HepG2 (cell line): ENCODE results near the gene N4BP2L1. TPM values are rescaled to one million over a fixed set of nuclear protein-coding genes. Genes with fewer than 3 reads are reported as not detected.

Experiments
- ATF7 ChIP-seq, 2 experiments: fragments of 450-650 bp in 1 of 2; sonication (generic) in 1 of 2; formaldehyde crosslinking in 1 of 2; IDR thresholded peaks; 2 replicates each; pipeline versions ENCODE4 v1.4.0 to v1.6.1; 2016 to 2020; ENCODE audit warnings: antibody characterized with exemption in 1 of 2, mild to moderate bottlenecking in 1 of 2, missing genetic modification reagents in 1 of 2
- IKZF4 ChIP-seq: sonication (generic); formaldehyde crosslinking; IDR thresholded peaks from 2 replicates; pipeline ENCODE4 v1.5.1; 2020; ENCODE audit warnings: borderline replicate concordance, mild to moderate bottlenecking, low read depth, missing genetic modification reagents; ENCODE audit errors: not compliant biosample characterization
- MED13 ChIP-seq: sonication (generic); formaldehyde crosslinking; IDR thresholded peaks from 2 replicates; pipeline ENCODE4 v1.5.0; 2020; ENCODE audit warnings: missing genetic modification reagents
- MIER3 ChIP-seq: IDR thresholded peaks from 2 replicates; pipeline ENCODE4 v1.6.1; 2016; ENCODE audit warnings: missing compliant biosample characterization, borderline replicate concordance
- MXD1 ChIP-seq: sonication (generic); formaldehyde crosslinking; IDR thresholded peaks from 2 replicates; pipeline ENCODE4 v1.4.0; 2020; ENCODE audit warnings: mild to moderate bottlenecking, missing genetic modification reagents
- MYC ChIP-seq: sonication (generic); formaldehyde crosslinking; IDR thresholded peaks from 2 replicates; pipeline ENCODE4 v1.9.0; 2021; ENCODE audit warnings: missing genetic modification reagents, borderline replicate concordance
- TEAD3 ChIP-seq: optimal IDR thresholded peaks from 2 replicates; pipeline ENCODE3; 2016; ENCODE audit warnings: borderline replicate concordance
- THYN1 ChIP-seq: sonication (generic); formaldehyde crosslinking; IDR thresholded peaks from 2 replicates; pipeline ENCODE4 v1.8.1; 2023; ENCODE audit warnings: low read depth, mild to moderate bottlenecking, moderate library complexity, missing genetic modification reagents, borderline replicate concordance
- ZFAT ChIP-seq: sonication (generic); formaldehyde crosslinking; conservative IDR thresholded peaks from 2 replicates; pipeline ENCODE4 v1.8.1; 2023; ENCODE audit warnings: missing genetic modification reagents, inconsistent platforms
- ZNF121 ChIP-seq: sonication (generic); formaldehyde crosslinking; IDR thresholded peaks from 2 replicates; pipeline ENCODE4 v1.5.0; 2020; ENCODE audit warnings: mild to moderate bottlenecking, missing genetic modification reagents
- ZNF431 ChIP-seq: sonication (generic); formaldehyde crosslinking; IDR thresholded peaks from 2 replicates; pipeline ENCODE4 v1.9.0; 2022; ENCODE audit warnings: missing genetic modification reagents, low read depth, mild to moderate bottlenecking, borderline replicate concordance
- ZNF557 ChIP-seq: sonication (generic); formaldehyde crosslinking; IDR thresholded peaks from 2 replicates; pipeline ENCODE4 v1.4.0; 2020; ENCODE audit warnings: missing genetic modification reagents
- ZNF614 ChIP-seq: IDR thresholded peaks from 2 replicates; pipeline ENCODE4 v1.6.1; 2018; ENCODE audit warnings: missing biosample characterization, missing genetic modification reagents, inconsistent platforms, borderline replicate concordance
- ZNF713 ChIP-seq: sonication (generic); formaldehyde crosslinking; IDR thresholded peaks from 2 replicates; pipeline ENCODE4 v1.4.0; 2020; ENCODE audit warnings: mild to moderate bottlenecking, missing genetic modification reagents
- ZNF768 ChIP-seq: sonication (generic); formaldehyde crosslinking; IDR thresholded peaks from 2 replicates; pipeline ENCODE4 v1.4.0; 2020; ENCODE audit warnings: missing genetic modification reagents
- ZNF792 ChIP-seq: IDR thresholded peaks from 2 replicates; pipeline ENCODE4 v1.6.1; 2016
- ZNF839 ChIP-seq: sonication (generic); formaldehyde crosslinking; IDR thresholded peaks from 2 replicates; pipeline ENCODE4 v1.4.0; 2020; ENCODE audit warnings: missing genetic modification reagents, mild to moderate bottlenecking, borderline replicate concordance
- ZSCAN22 ChIP-seq: sonication (generic); formaldehyde crosslinking; IDR thresholded peaks from 2 replicates; pipeline ENCODE4 v1.4.0; 2020; ENCODE audit warnings: mild to moderate bottlenecking, missing genetic modification reagents
- polyA plus RNA-seq, 8 experiments: library from polyadenylated mRNA; depleted of rRNA in 3 of 8; stranded (reverse) in 7 of 8; unstranded in 1 of 8; fragments of >200 nt; fragmentation: Illumina TruSeq in 4 of 8; extraction: Trizol in 4 of 8; gene quantifications; 2 replicates each; pipeline versions ENCODE4 v1.2.1 to v1.2.3, GENCODE V29; 2011 to 2016; ENCODE audit warnings: low read depth in 4 of 8, missing spikeins in 1 of 8, mixed read lengths in 1 of 8; ENCODE audit not compliant: insufficient read depth in 1 of 8
- total RNA-seq, 5 experiments: library from RNA; depleted of rRNA; stranded (reverse); fragments of >200 nt; fragmentation: Illumina TruSeq; extraction: Trizol; gene quantifications; 2 replicates each; pipeline ENCODE4 v1.2.3, GENCODE V29; 2016; ENCODE audit warnings: low read depth in 1 of 5
- TF ChIP-seq, protein P1 (sequence below): sonication (generic); formaldehyde crosslinking; IDR thresholded peaks from 2 replicates; pipeline ENCODE4 v1.5.1; 2020; ENCODE audit warnings: mild to moderate bottlenecking, missing genetic modification reagents
- TF ChIP-seq, protein P2 (sequence below): sonication (generic); formaldehyde crosslinking; IDR thresholded peaks from 2 replicates; pipeline ENCODE4 v1.4.0; 2020; ENCODE audit warnings: missing genetic modification reagents, borderline replicate concordance
- TF ChIP-seq, protein P3 (sequence below): sonication (generic); formaldehyde crosslinking; IDR thresholded peaks from 2 replicates; pipeline ENCODE4 v1.8.1; 2022; ENCODE audit warnings: low read depth, mild to moderate bottlenecking, missing genetic modification reagents

The N4BP2L1 gene
- total and polyA plus RNA-seq, 2 of the 13 experiments (the other 11 are each of a cell fraction or from before 2014, with no cell fraction given): 13.2 to 34.5 TPM

- TF ChIP-seq MED13 (CRISPR knock-in tag) (no peak), MXD1 (CRISPR knock-in tag) (no peak), MYC (CRISPR knock-in tag) (peak; percentile 48; the same call in 1 of the 2 replicates), ZNF839 (CRISPR knock-in tag) (no peak), ZNF557 (CRISPR knock-in tag) (no peak), ZFAT (no peak), ZNF614 (CRISPR knock-in tag) (no peak), IKZF4 (no peak), ATF7 (IDR thresholded peaks at IDR 0.05) (no peak), ATF7 (CRISPR knock-in tag; IDR thresholded peaks at IDR 0.05) (no peak), ZNF121 (CRISPR knock-in tag) (no peak), ZNF768 (CRISPR knock-in tag) (no peak; the same call in 1 of the 2 replicates), THYN1 (CRISPR knock-in tag) (no peak), MIER3 (CRISPR knock-in tag) (peak; percentile 27; the same call in 1 of the 2 replicates), ZSCAN22 (CRISPR knock-in tag) (no peak), ZNF431 (no peak), ZNF792 (CRISPR knock-in tag) (peak; percentile 75), TEAD3 (CRISPR knock-in tag) (peak; percentile 82), ZNF713 (CRISPR knock-in tag) (no peak)
- TF ChIP-seq, protein P1, sequence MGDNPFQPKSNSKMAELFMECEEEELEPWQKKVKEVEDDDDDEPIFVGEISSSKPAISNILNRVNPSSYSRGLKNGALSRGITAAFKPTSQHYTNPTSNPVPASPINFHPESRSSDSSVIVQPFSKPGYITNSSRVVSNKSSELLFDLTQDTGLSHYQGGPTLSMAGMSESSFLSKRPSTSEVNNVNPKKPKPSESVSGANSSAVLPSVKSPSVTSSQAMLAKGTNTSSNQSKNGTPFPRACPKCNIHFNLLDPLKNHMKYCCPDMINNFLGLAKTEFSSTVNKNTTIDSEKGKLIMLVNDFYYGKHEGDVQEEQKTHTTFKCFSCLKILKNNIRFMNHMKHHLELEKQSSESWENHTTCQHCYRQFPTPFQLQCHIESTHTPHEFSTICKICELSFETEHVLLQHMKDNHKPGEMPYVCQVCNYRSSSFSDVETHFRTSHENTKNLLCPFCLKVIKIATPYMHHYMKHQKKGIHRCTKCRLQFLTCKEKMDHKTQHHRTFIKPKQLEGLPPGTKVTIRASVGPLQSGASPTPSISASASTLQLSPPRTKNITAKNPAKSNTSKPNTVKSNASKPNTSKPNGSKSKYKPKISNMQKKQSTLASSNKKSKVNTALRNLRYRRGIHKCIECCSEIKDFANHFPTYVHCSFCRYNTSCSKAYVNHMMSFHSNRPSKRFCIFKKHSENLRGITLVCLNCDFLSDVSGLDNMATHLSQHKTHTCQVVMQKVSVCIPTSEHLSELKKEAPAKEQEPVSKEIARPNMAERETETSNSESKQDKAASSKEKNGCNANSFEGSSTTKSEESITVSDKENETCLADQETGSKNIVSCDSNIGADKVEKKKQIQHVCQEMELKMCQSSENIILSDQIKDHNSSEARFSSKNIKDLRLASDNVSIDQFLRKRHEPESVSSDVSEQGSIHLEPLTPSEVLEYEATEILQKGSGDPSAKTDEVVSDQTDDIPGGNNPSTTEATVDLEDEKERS (CRISPR knock-in tag): no peak
- TF ChIP-seq, protein P2, sequence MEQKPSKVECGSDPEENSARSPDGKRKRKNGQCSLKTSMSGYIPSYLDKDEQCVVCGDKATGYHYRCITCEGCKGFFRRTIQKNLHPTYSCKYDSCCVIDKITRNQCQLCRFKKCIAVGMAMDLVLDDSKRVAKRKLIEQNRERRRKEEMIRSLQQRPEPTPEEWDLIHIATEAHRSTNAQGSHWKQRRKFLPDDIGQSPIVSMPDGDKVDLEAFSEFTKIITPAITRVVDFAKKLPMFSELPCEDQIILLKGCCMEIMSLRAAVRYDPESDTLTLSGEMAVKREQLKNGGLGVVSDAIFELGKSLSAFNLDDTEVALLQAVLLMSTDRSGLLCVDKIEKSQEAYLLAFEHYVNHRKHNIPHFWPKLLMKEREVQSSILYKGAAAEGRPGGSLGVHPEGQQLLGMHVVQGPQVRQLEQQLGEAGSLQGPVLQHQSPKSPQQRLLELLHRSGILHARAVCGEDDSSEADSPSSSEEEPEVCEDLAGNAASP: no peak
- TF ChIP-seq, protein P3, sequence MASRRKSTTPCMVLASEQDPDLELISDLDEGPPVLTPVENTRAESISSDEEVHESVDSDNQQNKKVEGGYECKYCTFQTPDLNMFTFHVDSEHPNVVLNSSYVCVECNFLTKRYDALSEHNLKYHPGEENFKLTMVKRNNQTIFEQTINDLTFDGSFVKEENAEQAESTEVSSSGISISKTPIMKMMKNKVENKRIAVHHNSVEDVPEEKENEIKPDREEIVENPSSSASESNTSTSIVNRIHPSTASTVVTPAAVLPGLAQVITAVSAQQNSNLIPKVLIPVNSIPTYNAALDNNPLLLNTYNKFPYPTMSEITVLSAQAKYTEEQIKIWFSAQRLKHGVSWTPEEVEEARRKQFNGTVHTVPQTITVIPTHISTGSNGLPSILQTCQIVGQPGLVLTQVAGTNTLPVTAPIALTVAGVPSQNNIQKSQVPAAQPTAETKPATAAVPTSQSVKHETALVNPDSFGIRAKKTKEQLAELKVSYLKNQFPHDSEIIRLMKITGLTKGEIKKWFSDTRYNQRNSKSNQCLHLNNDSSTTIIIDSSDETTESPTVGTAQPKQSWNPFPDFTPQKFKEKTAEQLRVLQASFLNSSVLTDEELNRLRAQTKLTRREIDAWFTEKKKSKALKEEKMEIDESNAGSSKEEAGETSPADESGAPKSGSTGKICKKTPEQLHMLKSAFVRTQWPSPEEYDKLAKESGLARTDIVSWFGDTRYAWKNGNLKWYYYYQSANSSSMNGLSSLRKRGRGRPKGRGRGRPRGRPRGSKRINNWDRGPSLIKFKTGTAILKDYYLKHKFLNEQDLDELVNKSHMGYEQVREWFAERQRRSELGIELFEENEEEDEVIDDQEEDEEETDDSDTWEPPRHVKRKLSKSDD: no peak
Measured at GRCh38 chr13:32454886-32455593, 27.1 kb upstream of the N4BP2L1 start (continued).
